Mesodermal cell (in vitro differentiated cells): Measurements from ENCODE around the gene SSR2.
A peak's percentile ranks its signal among the peaks of the same experiment; 100 is the strongest.

Experiments
- H3K27ac ChIP-seq: 2 replicates; pipeline ENCODE4 v1.7.0; 2013; ENCODE audit warnings: mild to moderate bottlenecking, low read depth, low read length, moderate library complexity; ENCODE audit not compliant: severe bottlenecking
- H3K36me3 ChIP-seq: 2 replicates; pipeline ENCODE4 v1.7.1; 2013; ENCODE audit warnings: mild to moderate bottlenecking, low read length, moderate library complexity; ENCODE audit not compliant: control insufficient read depth, insufficient read depth
- H3K4me1 ChIP-seq: one replicate; pipeline ENCODE4 v1.7.1; 2013; ENCODE audit warnings: mild to moderate bottlenecking, low read length; ENCODE audit not compliant: insufficient read depth, control insufficient read depth, poor library complexity, severe bottlenecking
- H3K4me3 ChIP-seq: 2 replicates; pipeline ENCODE4 v1.7.0; 2013; ENCODE audit warnings: low read length, control low read depth, mild to moderate bottlenecking; ENCODE audit not compliant: insufficient read depth, poor library complexity, severe bottlenecking; ENCODE audit errors: extremely low read depth
- H3K9me3 ChIP-seq: 2 replicates; pipeline ENCODE4 v1.7.1; 2013; ENCODE audit warnings: mild to moderate bottlenecking, low read length, moderate library complexity; ENCODE audit not compliant: control insufficient read depth
- WGBS, 2 experiments: methylation state at CpG; one replicate each; pipeline ENCODE4 v1.1.5; 2013; ENCODE audit warnings: missing lambda C conversion rate in 2 of 2; ENCODE audit not compliant: insufficient coverage in 2 of 2; 5-methylcytosine and 5-hydroxymethylcytosine counted together

SSR2 gene

DNA sequence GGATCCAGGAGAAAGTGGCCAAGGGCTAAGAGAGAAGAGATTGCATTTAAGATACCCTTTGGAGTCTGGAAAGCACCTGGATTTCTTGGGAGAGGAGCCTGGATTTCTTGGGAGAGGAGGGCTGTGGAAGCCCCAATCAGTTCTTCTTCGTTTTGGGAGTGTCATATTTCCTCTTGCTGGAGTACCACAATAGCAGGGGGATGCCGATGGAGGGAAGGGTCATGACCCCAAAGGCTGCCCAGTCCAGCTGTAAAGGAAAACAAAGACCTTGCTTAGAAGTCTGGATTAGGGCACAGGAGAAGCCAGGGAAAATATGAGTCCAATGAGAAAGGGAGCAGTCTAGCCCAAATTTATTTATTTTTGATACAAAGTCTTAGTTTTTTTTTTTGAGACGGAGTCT is 11.3 kb downstream of the SSR2 start:
- H3K27ac ChIP-seq: peak overlapping the region; percentile 30
- H3K36me3 ChIP-seq: peaks cover 61% of the 10 kb centered on the region
- 75 to 88% methylated on average over 2 of the region's 3 CpGs for WGBS, 2 experiments

DNA sequence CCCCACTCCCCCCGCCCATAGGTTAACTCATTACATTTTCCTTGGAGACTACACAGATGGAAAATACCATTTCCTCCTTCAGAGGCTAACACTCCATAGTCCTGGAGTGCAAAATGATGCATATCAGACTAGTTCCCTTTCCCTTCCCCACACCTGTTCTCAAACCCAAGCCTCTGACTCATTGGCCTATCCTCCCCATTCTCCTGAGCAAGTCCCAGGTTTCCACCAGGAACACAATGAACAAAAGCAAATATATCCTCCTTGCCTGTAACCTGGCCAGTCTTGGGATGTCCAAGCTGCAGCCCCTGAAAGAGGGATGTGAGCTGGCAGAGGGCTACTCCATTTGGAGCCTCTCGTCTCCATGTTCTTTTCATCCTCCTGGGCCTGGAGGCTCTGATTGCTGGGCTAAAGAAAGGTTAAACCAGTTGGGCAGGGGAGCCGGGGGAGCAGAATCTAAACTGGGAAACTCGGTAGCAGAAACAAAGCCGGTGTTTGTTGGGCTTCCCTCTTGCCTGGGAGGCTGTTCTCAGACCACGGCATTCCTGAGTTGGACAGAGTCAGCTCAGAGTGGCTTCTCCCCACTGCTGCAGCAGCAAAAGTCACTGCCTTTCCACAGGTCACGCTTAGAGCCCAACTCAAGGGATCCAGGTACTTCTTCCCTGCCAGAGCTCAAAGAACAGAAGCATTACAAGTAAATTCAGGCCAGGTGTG is 13.9 kb downstream of the SSR2 start:
- H3K9me3 ChIP-seq: no peaks in the 10 kb centered on the region
- H3K27ac ChIP-seq: peak overlapping the region; percentile 62
- peaks cover 35% of the 10 kb centered on the region for H3K36me3 ChIP-seq
- no peaks in the 10 kb centered on the region for H3K4me1 ChIP-seq
- no peak overlapping the region for H3K4me3 ChIP-seq
- 85 to 92% methylated on average over 5 to 6 of the region's 7 CpGs for WGBS, 2 experiments

More for the DNA sequence above, 11.3 kb downstream of the SSR2 start:
- H3K4me1 ChIP-seq: no peaks in the 10 kb centered on the region
- no peaks in the 10 kb centered on the region for H3K9me3 ChIP-seq
- no peak overlapping the region for H3K4me3 ChIP-seq

DNA sequence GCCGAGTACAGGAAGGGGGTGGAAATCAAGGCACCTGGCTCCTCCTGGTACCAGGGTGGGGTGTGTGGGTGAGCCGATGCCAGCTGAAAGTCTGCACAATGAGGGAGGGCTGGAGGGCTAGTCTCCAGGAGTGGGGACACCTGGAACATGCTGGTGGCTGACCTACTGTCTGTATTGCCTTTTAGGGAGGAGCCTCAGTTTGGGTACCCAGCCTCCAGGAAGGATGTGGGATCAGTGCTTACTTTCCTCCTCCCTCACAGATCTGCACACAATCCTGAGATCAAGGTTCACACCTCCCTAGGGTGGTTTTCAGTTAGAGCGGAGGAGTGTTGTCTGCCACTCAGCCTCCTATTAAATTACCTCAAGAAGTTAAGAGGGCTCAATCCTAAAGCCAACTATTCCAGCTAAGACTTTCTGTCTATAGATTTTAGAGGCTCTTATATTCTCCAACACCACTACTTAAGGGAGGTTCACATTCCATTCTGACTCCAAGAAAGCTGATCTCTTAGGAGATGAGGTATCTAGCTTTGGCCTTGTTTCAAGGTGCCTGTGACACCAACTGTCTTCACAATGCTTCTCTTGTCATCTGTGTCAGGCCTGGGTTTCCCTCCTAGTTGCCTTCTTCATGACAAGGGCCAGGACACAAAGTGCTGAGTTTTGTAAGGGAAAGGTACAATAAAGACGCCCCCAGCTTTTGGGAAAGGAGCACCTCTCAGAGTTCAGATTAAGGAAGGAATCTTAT is 15.7 kb downstream of the SSR2 start:
- Histone ChIP-seq H3K27ac (no peak overlapping the region), H3K36me3 (peaks cover 17% of the 10 kb centered on the region), H3K9me3 (no peaks in the 10 kb centered on the region), H3K4me1 (no peaks in the 10 kb centered on the region), H3K4me3 (no peak overlapping the region)
- 83 to 87% methylated on average over 3 of the region's 4 CpGs for WGBS, 2 experiments

DNA sequence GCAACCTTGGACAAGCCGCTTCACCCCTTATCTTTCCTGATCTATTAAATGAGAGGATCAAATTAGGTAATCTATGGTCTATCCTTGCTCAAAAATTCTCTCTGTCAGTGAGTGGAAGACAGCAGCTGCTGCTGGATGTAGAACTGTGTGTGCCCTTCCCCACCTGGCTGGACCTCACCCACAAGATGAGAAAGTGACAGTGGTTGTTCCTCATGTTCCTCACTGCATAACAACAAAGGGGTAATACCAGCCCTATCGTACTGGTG is 16.9 kb downstream of the SSR2 start:
- WGBS, 2 experiments: 100% methylated on average over 1 of the region's 2 CpGs; no CpG with 5 or more reads in 1 of the 2 experiments
- no peak overlapping the region for H3K4me3 ChIP-seq
- peaks cover 5% of the 10 kb centered on the region for H3K36me3 ChIP-seq
- H3K9me3 ChIP-seq: no peaks in the 10 kb centered on the region
- H3K27ac ChIP-seq: no peak overlapping the region
- H3K4me1 ChIP-seq: no peaks in the 10 kb centered on the region

DNA sequence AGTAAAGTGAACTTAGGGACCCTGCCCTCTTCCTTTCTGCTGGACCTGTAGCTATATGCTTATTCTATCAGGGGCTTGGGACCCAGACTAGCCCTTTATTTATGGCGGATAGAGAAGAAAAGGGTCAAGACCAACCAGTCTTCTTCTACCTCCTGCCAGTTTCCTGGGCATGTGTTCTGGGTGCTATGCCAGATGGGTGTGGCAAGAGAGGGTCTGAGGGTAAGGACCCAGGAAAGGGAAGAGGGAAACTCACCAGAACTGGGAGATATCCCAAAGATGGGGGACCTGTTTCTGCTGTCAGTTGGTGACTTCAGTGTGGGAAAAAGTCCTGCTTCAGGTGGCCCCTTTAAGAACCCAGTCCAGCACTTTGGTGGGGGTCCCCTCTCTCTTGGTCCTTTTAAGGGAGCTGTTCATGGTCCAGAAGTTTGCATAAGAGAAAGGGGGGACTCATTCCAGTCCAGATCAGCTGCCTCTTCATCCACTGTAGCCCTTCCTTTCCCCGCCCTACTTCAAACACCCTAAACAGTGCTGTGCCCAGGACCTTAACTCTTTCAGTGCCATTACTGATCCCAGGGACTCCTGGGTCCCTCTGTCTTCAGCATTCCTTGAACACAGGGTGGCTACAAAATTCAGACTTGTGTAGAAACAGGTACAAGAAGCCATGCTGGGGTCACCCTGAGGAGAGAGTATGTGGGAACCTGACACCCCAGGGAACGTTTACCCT is 18.4 kb downstream of the SSR2 start:
- H3K36me3 ChIP-seq: no peaks in the 10 kb centered on the region
- H3K9me3 ChIP-seq: no peaks in the 10 kb centered on the region
- H3K4me3 ChIP-seq: no peak overlapping the region
- whole genome bisulfite sequencing, 2 experiments: 0 to 68% methylated on average over 1 to 2 of the region's 3 CpGs
- no peaks in the 10 kb centered on the region for H3K4me1 ChIP-seq
- no peak overlapping the region for H3K27ac ChIP-seq

DNA sequence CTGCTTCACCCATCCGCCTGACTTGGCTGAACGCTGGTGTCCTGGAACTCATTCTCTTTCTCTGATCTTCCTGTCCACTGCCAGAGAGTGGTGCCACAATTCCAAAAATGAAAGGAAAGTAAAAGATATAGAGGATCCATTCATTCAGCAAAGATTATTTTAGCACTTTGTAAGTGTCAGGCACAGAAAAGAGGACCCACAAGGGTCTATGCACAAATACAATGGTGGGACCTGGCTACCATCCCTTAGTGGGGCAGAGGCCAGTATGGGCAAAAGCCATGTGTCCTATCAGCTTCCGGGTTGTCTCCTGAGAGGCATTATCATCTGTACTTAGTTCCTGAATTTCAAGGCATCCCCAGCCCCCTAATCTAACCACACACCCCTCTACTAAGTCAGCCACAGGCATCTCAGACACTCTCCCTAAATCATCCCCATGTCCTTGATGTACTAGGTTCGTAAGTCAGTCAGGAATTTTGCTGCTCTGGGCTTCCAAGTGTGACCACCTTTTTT is 19.0 kb downstream of the SSR2 start:
- Histone ChIP-seq H3K4me3 (no peak overlapping the region), H3K27ac (no peak overlapping the region), H3K9me3 (no peaks in the 10 kb centered on the region), H3K4me1 (peaks cover 4% of the 10 kb centered on the region), H3K36me3 (no peaks in the 10 kb centered on the region)
- 76 to 88% methylated on average over 1 to 3 of the region's 4 CpGs for WGBS, 2 experiments

DNA sequence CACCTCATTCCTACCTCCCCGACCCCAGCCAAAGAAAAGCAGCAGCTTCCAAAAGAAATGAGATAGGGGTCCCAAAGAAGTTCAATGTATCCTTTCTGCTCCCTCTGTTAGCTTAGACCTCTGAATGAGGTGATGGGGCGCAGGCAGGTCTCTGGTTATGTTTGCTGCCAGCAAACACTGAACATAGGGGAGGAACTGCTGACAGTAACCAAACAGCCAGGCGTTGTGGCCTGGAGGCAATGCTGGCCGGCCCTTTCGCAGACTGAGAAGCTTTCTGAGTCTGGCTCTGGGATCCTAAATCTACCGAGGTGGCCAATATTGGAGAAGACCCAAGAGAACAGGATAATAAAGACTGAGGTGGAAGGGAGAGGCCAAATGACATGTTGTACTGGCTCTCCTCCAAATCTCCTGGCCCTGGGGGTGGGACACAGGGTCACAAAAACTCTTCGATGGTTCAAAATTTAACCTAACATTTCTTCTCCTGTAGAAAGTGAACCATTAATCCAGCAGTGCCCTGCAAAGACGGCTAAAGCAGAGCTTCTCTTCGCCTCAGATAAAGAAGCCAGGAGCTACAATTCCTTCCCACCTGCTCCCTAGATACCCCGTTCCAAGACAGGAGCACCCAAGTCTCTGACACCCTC is 19.6 kb downstream of the SSR2 start:
- WGBS, 2 experiments: 80 to 90% methylated on average over 9 to 10 of the region's 10 CpGs
- Histone ChIP-seq H3K4me1 (peaks cover 10% of the 10 kb centered on the region), H3K4me3 (no peak overlapping the region), H3K27ac (no peak overlapping the region), H3K9me3 (no peaks in the 10 kb centered on the region), H3K36me3 (no peaks in the 10 kb centered on the region)

DNA sequence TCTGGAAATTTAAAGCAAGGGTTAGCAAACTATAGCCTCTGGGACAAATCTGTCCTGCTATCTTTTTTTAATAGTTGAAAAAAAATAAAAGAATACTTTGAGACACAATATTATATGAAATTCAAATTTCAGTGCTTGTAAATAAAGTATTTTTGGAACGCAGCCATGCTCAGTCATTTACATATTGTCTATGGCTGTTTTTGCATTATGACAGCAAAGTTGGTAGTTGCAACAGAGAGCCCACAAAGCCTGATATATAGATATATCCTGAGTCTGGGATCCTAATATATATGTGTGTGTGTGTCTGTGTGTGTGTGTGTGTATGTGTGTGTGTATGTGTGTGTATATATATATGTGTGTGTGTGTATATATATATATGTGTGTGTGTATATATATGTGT is 20.8 kb downstream of the SSR2 start:
- Histone ChIP-seq H3K4me1 (peaks cover 15% of the 10 kb centered on the region), H3K27ac (no peak overlapping the region), H3K36me3 (no peaks in the 10 kb centered on the region), H3K4me3 (no peak overlapping the region), H3K9me3 (no peaks in the 10 kb centered on the region)
- WGBS, 2 experiments: 60% methylated on average over 1 of the region's 1 CpG; no CpG with 5 or more reads in 1 of the 2 experiments

DNA sequence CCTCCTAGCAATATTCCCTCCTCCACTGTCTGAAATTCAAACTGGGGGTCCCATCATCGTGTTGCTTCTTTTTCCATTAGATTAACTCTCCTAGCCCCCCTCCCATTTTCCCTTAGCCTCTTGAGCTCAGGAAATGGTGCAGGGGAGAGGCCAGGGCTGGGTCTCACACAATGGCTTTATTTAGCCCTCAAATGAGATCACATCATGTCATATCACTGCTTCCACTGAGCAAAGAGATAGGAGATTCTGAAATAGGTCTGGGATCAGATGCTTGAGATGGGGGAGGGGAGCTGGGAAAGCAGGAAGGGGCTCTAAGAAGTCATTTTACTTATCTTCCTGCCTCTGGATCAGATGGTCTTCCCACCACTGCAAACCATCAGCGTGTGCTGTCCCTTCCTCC is 24.6 kb downstream of the SSR2 start:
- Histone ChIP-seq H3K4me1 (peaks cover 15% of the 10 kb centered on the region), H3K36me3 (no peaks in the 10 kb centered on the region)

DNA sequence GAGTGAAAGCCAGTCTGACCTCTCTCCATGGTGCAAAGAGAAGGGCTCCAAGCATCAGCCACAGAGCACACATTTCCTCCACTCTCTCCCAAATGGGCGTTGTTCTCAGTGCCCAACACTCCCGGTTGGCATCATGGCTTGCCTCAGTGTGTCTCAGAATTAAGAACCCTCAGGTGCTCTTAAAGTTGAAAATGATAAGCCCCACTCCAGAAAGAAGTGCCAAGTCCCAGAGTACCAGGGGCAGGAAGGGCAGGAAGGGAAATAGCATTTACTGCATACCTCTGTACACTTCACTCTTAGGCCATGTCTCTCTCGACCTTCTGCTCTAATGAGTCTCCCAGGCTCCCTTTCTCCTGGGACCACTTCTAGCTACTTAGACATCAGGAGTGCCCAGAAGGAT is 27.2 kb downstream of the SSR2 start:
- H3K4me3 ChIP-seq: no peak overlapping the region
- H3K36me3 ChIP-seq: no peaks in the 10 kb centered on the region
- peaks cover 15% of the 10 kb centered on the region for H3K4me1 ChIP-seq
- H3K9me3 ChIP-seq: no peaks in the 10 kb centered on the region
- 77 to 86% methylated on average over 3 of the region's 3 CpGs for WGBS, 2 experiments
- H3K27ac ChIP-seq: no peak overlapping the region

More for the DNA sequence above, 24.6 kb downstream of the SSR2 start:
- Histone ChIP-seq H3K27ac (peak overlapping the region; percentile 51), H3K4me3 (no peak overlapping the region), H3K9me3 (no peaks in the 10 kb centered on the region)
- 25 to 75% methylated on average over 1 of the region's 2 CpGs for WGBS, 2 experiments
